Skin epidermis (tissue), 12 donors: ENCODE results near the gene TPRX2.
"Not testable (repeated sequence)": the region's sequence is repeated elsewhere in the genome, so short reads cannot be mapped to it uniquely, and the experiment has no call there.

ENCODE experiments used
- H3K27ac ChIP-seq, 21 experiments: fragments of 200-600 bp; sonication (generic) in 11 of 21; one replicate each; pipeline ENCODE4 v1.5.0; 2020; ENCODE audit warnings: mild to moderate bottlenecking in 3 of 21, inconsistent platforms in 2 of 21, moderate library complexity in 2 of 21
- H3K4me3 ChIP-seq, 7 experiments: fragments of 200-600 bp; sonication (generic) in 2 of 7; one replicate each; pipeline ENCODE4 v1.5.0; 2020; ENCODE audit warnings: inconsistent platforms in 2 of 7, mild to moderate bottlenecking in 2 of 7, moderate library complexity in 1 of 7

TPRX2 gene, protein sequence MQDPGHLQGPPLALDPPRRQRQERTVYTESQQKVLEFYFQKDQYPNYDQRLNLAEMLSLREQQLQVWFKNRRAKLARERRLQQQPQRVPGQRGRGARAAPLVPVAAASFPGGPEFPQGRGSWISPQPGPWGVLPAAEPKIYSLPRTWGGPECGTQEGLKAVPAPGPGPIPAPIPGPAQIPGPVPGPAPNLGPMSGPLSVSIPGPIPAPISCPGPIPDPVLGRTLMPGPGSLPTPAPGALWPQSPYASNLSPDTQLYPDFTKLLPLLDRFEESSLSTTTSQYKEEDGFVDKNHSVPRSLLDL

DNA sequence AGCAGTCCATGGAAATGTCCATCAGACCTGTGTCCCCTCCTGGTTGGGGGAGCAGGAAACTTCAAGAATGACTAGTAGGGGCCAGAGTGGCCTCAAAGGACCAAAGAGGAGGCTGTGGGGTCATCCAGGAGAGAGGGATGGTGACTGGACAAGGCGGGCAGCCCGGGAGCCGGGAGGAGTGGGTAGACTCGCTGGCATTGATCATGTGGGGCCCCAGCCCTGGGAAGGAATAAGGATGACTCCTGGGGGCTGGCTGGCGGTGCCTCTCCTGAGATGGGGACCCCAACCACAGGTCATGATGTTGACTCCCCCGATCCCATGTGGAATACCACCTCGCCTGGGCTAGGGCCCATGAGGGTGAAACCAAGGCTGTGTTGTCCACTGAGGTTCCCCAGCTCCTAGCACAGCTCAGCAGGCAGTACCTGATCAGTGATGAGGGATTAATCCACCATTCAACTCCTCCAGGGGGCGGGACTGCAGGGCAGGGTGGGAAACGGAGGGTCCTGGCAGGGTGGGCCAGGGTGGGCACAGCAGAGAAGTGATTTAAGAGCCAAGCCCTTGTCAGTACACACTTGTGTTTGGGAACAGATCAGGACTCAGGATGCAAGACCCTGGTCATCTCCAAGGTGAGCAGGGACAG lies at the start of gene TPRX2:
Gene TPRX2 (plus strand): TSS at position 590 of the 640 bp plus-strand sequence. CDS start 12 bp downstream, at position 602.
- H3K4me3 ChIP-seq, H3K27ac ChIP-seq: not testable (repeated sequence)

DNA sequence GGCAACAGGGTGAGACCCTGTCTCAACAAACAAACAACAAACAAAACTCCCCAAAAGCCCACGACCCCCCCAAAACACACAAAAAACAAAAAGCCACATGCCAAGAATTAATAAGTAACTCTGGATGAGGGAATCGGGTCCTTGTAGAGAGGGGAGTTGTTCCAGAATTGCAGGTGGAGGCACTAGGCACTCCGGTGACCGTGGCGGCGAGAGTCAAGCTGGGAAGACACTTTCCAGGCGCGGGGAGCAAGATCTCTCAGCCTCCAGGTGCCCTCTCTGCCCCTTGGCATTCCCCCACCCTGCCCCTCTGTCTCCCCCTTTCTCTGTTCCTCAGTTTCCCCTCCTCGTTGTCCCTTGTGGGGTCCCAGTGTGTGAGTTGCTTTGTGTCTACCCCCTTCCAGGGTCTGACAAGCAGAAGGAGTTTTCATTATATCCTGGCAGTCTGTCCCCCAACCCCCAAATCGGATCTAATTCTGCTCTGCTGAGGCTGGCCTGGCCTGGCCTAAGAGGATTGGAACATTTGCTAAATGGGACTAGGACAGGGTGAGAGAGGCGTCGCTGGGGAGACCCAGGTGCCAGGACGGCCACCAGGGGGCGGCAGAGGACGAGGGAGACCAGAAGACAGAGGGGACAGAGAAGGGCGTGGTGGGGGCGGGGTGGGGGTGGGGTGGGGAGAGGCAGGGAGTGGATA lies 45.6 kb upstream of the TPRX2 start:
- no peak overlapping the region for H3K27ac ChIP-seq
- H3K4me3 ChIP-seq: no peak overlapping the region

DNA sequence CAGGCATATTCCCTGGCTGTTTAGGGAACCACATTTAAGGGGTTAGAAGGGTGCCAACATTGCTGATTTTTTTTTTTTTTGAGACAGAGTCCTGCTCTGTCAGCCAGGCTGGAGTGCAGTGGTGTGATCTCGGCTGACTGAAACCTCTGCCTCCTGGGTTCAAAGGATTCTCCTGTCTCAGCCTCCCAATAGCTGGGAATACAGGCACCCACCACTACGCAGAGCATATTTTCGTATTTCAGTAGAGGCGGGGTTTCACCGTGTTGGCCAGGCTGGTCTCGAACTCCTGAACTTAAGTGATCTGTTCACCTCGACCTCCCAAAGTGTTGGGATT lies 45.1 kb upstream of the TPRX2 start:
- Histone ChIP-seq H3K27ac (no peak overlapping the region), H3K4me3 (no peak overlapping the region)

DNA sequence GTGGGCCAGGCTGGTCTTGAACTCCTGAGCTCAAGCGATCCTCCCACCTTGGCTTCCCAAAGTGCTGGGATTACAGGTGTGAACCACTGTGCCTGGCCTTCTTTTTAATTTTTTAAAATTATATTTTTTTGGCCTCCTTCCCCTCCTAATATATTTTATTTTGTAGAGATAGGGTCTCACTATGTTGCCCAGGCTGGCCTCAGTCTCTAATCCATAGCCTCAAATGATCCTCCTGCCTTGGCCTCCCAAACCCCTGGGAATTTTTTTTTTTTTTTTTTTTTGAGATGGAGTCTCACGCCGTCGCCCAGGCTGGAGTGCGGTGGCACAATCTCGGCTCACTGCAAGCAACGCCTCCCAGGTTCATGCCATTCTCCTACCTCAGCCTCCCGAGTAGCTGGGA lies 42.8 kb upstream of the TPRX2 start:
- not testable (repeated sequence) for H3K27ac ChIP-seq, H3K4me3 ChIP-seq

DNA sequence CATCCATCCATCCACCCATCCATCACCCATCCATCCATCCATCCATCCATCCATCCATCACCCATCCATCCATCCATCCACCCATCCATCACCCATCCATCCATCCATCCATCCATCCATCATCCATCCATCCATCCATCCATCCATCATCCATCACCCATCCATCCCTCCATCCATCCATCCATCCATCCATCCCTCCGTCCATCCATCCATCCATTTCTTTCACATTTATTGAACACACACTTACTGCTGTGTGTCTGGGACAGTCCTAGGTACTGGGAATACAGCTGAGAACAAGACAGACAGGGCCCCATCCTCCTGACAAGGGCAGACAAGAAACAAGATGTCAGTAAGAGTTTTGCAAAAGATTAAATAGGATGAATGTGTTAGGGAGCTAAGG lies 40.8 kb upstream of the TPRX2 start:
- H3K27ac ChIP-seq, H3K4me3 ChIP-seq: not testable (repeated sequence)

DNA sequence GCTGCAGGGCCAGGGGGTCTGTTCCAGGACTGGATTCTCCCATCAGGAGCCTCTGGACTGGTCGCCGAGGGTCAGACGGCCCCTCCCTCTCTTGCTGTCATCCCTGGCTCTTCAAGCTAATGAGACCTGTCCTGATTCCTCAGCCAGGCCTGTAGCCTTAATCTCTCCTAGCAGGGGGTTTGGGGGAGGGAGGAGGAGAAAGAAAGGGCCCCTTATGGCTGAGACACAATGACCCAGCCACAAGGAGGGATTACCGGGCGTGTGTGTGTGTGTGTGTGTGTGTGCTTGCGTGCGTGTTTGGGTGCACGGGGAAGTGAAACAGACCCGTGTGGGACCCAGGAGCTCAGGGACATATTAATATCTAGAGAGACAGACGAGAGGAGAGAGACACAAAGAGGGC lies 39.2 kb upstream of the TPRX2 start:
- no peak overlapping the region for H3K4me3 ChIP-seq
- no peak overlapping the region for H3K27ac ChIP-seq

DNA sequence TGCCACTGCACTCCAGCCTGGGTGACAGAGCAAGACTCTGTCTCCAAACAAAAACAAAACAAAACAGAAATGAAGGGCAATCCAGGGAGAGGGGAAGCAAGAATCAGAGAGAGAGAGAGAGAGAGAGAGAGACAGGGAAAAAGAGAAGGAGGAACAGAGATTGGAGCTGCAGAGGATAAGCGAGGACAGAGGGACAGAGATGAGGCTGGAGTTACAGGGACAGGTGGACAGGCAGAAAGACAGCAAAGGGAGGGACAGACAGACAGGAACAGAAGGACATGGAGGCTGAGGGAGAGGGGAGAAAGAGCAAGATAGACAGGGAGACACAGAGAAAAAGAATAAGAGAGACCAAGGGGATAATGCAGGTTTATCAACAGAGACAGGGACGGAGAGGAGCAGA lies 38.6 kb upstream of the TPRX2 start:
- Histone ChIP-seq H3K27ac (no peak overlapping the region), H3K4me3 (no peak overlapping the region)

DNA sequence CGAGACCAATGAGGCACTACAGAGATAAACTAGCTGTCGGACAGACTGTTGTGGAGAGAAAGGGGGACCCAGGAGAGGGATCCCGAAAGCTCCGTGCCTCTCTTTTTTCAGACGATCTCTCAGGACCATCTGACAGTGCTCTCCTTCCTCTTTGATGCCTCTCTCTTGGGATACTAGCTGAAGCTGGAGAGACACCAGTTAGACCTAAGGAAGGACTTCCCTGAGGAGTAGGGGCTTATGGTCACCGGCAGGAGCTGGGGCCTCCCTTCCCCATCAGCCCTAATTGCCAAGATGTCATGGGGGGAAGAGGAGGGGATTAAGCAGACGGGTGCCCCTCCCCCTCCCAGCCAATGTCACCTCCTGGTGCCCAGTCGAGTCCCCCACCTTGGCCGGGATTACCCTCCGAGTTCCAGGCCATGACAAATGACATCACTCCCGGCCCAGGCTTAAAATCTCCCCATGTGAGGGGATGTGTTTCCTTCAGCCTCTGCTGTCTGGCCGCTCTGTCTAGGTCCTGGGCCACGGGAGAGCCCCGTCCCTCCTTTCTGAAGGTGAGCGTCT lies 37.5 kb upstream of the TPRX2 start, which contains the start of gene CRX:
Gene CRX (plus strand): TSS at position 478 of the 561 bp plus-strand sequence. CDS start 12,507 bp downstream, outside the sequence.
- H3K4me3 ChIP-seq: no peak within 1 kb of the TSS
- no peak within 1 kb of the TSS for H3K27ac ChIP-seq

DNA sequence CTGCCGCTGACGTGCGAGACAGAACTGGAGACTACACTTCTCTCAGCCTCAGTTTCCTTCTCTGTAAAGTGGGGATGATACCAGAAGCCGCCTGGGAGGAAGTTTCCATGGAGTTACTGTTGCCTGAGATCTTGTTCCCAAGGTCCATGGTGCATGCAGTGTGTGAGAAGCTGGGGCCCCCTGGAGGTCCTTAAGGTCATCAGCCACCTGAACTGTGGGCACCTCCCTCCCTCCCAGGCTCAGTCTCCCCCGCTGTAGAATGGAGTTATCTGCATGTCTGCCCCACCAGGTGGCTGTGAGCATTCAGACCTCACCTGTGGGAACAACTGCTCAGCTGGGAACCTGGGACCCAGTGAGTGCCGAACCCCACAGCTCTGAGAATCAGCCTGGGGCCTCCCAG lies 34.6 kb upstream of the TPRX2 start:
- no peak overlapping the region for H3K4me3 ChIP-seq
- no peak overlapping the region for H3K27ac ChIP-seq

DNA sequence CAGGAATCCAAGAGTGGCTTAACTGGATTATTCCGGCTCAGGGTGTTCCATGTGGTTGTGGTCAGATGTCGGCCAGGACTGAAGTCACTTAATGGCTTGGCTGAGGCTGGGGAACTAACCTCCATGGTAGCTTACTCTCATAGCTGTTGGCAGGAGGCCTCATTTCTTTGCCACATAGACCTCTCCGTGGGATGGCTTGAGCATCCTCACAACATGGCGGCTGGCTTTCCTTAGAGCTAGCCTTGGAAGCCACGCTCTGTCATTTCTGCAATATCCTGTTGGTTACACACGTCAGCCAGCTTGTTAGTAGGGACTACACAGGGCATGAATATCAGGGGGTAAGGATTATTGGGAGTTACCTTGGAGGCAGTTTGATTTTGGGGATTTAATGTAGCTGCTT lies 32.2 kb upstream of the TPRX2 start:
- no peak overlapping the region for H3K4me3 ChIP-seq
- no peak overlapping the region for H3K27ac ChIP-seq

DNA sequence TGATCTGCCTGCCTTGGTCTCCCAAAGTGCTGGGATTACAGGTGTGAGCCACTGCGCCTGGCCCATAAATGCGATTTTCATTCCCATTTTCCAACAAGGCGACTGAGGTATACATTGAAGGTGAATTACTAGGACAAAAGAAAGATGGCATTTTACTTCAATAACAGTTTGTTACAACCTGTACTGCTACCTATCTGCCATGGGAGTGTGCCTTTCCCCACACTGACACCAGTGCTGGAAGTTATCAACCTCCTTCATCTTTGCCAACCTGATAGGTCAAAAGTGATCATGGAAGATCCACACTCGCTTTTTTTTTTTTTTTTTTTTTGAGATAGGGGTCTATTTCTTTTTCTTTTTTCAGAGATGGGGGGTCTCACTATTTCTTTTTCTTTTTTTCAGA lies 26.3 kb upstream of the TPRX2 start:
- Histone ChIP-seq H3K4me3 (no peak overlapping the region), H3K27ac (no peak overlapping the region)

DNA sequence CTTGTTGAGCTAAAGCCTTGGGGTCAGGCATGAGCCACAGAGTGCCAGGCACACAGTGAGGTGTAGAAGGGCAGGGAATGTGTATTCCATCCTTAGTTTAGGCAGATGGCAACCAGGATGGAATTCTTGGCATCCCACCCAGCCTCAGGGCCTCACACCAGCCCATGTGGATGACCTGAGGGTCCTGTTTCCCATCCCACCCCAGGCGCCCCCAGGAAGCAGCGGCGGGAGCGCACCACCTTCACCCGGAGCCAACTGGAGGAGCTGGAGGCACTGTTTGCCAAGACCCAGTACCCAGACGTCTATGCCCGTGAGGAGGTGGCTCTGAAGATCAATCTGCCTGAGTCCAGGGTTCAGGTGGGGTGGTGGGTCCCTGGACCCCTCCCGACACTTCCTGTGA lies 23.0 kb upstream of the TPRX2 start:
- H3K4me3 ChIP-seq: no peak overlapping the region
- H3K27ac ChIP-seq: no peak overlapping the region

DNA sequence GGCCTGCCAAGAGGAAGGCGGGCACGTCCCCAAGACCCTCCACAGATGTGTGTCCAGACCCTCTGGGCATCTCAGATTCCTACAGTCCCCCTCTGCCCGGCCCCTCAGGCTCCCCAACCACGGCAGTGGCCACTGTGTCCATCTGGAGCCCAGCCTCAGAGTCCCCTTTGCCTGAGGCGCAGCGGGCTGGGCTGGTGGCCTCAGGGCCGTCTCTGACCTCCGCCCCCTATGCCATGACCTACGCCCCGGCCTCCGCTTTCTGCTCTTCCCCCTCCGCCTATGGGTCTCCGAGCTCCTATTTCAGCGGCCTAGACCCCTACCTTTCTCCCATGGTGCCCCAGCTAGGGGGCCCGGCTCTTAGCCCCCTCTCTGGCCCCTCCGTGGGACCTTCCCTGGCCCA lies 19.6 kb upstream of the TPRX2 start:
- H3K27ac ChIP-seq: no peak overlapping the region

DNA sequence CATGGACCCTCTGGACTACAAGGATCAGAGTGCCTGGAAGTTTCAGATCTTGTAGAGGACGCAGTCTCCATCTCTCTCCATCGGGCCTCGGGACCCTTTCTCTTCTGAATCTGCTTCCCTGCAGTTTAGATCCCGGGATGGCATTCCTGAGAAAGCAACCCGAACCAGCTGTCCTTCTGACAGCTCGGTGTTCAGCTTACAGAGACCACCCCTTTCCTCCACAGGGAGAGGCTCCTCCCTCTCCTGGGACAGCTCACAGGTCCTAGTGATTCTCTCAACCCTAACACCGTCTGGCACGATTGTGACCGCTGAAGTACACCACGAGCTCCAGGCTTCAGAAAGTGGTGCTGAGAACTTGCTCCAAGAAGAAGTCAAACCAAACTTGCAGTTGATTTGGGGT lies 19.1 kb upstream of the TPRX2 start:
- H3K4me3 ChIP-seq: no peak overlapping the region

More for the DNA sequence above, 19.6 kb upstream of the TPRX2 start:
- H3K4me3 ChIP-seq: no peak overlapping the region

DNA sequence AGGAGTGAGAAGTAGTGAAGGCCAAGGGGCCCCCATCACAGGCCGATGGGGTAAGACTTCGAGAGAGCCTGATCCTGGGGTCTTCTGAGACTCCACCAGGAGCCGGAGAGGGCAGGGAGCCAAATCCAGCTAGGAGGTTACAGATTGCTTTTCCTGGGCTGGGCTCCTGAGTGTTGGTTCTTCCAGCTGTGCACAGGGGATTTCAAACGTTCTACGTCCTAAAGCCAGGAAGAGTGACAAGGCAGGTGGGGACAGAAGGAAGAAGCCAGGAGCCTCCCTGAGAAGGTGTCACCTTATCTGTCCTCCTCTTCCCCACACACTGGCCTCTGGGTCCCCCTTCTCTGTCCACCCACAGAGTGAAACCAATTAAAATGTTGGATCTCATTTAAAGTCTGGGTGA lies 16.1 kb upstream of the TPRX2 start:
- H3K4me3 ChIP-seq: no peak overlapping the region
- no peak overlapping the region for H3K27ac ChIP-seq

More for the DNA sequence above, 19.1 kb upstream of the TPRX2 start:
- no peak overlapping the region for H3K27ac ChIP-seq

DNA sequence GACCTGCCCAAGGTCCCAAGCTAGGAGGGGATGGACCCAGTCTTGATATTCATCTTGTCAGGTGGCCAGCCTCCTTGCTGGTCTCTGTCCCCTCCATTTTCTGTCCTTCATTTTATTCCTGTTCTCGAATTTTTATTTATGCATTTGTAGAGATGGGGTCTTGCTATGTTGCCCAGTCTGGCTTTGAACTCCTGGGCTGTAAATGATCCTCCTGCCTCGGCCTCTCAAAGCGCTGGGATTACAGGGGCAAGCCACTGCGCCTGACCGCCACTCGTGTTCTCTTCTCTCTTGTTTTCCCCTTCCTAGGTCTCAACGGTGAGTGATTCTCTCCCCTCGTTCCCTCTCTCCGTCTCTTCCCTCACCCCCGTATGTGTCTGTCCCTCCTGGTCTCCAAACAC lies 10.6 kb upstream of the TPRX2 start:
- H3K4me3 ChIP-seq: no peak overlapping the region
- no peak overlapping the region for H3K27ac ChIP-seq

DNA sequence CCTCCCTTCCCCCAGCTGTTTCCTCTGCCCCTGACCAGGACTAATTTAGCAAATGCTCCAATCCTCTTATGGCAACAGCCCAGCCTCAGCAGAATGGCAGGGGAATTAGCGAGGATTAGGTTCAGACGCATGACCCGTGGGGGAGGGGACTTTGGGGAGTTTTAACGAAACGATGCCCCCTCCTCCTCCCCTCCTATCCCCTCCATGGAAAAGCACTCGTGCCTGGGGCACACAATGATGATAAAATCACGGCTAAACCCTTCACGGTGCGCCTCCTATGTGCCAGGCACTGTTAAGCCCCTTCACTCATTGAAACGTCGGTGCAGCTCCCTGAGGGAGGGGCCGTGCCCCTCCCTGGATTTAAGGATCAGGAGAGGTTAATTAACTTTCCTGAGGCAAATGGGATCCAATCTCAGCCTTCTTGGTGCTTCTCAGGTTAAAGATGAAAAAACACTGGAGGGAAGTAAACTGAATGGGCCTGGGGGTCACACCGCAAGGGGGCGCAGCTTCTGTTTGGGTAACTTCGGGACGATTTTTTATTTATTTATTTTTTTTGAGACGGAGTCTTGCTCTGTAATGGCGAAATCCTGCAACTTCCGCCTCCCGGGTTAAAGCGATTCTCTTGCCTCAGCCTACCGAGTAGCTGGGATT lies 10.1 kb upstream of the TPRX2 start:
- Histone ChIP-seq H3K27ac (no peak overlapping the region), H3K4me3 (no peak overlapping the region)

DNA sequence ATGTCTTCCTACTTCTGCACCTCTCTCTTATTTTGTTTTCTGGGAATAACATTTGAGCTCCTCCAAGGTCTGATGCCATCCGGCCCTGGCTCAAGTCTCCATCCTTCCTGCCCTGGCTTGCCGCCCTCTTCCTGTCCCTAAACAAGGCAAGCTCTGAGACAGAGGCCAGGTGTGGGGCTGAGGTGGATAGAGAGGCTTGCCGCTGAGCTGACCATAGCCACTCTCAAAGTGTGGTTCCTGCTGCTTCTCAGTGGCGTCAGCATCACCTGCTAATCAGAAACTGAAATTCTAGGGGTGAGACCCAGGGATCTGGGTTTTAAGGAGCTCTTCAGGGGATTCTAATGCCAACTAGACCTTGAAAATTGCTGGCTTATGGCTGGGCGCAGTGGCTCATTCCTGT lies 6.0 kb upstream of the TPRX2 start:
- H3K4me3 ChIP-seq: no peak overlapping the region
- H3K27ac ChIP-seq: no peak overlapping the region

DNA sequence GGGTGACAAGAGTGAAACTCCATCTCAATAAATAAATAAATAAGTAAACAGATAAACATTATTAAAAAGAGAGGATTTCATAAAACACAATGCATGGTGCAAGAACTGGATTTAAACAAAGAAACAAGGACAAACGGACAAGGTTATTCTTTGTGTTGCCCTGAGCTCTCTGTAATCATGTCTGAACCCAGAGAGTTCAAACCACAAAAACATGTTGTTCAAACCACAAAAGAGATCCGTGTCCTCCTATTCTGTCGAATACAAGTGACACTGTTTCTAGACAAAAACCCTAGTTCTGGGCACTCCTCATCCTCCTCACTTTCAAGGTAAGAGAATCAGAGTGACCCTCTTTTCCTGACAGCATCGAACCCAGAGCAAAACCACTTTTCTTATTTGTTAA lies 4.6 kb upstream of the TPRX2 start:
- H3K4me3 ChIP-seq: no peak overlapping the region
- H3K27ac ChIP-seq: no peak overlapping the region

DNA sequence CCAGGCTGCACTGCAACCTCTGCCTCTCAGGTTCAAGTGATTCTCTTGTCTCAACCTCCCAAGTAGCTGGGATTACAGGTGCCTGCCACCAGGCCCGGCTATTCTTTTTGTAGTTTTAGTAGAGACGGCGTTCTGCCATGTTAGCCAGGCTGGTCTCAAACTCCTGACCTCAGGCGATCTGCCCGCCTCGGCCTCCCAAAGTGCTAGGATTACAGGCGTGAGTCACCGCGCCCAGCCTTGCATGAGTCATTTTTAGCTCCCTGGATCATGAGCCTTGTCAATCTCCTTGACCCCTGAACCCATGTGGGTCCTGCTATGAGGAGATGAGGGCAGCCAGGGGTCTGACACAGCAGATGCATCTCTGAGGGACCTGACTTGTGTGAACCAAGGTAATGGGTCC lies 804 bp upstream of the TPRX2 start:
- H3K4me3 ChIP-seq, H3K27ac ChIP-seq: not testable (repeated sequence)
